GM18909 (cell line): Measurements from ENCODE around the gene CMBL.
"Not testable (repeated sequence)": the region's sequence is repeated elsewhere in the genome, so short reads cannot be mapped to it uniquely, and the experiment has no call there.

Experiments used
- ATAC-seq: cut with Tn5 transposase; IDR thresholded peaks from one replicate; pipeline ENCODE4 v1.9.1; 2021; ENCODE audit warnings: mild to moderate bottlenecking; ENCODE audit not compliant: unreplicated experiment, poor library complexity

CMBL gene

DNA sequence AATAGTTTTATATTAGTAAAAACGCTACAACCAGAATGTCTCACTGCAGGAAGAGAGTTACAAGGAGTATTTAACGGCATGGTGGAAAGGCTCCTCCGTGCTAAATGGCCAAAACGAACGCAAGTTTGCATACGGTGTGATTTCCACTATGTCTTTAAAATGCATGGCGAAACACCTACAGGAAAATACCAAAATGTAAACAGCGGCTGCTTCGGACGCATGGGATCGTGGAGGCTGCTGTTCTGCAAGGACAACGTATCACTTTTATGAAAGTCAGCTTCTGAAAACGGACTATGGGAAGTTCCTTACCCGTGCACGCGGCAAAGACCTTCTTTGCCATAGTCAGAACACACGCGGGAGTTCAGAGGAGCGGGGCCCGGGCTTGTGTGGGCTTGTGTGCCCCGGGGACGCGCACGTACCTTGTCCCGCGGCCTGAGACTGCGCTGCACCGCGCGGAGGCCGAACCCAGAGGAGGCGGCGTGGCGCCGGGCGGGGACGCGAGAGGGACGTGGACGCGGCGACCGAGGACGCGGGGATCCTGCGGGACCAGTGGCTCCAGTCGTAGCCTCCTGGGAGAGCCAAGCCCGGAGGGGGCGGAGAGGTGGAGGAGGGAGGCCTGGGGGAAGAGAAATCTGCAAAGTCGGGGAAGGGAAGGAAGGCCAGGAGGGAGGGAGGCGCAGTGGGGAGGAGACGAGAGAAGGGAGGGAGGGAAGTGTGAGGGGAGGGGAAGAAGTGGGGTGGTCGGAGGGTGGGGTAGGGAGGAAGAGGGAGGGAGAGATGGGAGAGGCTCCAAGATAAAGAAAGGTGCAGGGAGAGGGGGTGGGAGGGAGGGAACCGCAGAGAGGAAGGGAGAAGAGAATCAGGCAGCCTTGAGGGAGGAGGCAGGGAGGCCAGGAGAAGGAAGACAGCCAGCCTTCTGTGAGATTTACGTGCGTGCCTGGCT lies at the start of gene CMBL:
TSS of gene CMBL (minus strand) at position 697 of the 943 bp plus-strand sequence. CDS start 17,140 bp downstream, outside the sequence.
- ATAC-seq, result peak; percentile 86

DNA sequence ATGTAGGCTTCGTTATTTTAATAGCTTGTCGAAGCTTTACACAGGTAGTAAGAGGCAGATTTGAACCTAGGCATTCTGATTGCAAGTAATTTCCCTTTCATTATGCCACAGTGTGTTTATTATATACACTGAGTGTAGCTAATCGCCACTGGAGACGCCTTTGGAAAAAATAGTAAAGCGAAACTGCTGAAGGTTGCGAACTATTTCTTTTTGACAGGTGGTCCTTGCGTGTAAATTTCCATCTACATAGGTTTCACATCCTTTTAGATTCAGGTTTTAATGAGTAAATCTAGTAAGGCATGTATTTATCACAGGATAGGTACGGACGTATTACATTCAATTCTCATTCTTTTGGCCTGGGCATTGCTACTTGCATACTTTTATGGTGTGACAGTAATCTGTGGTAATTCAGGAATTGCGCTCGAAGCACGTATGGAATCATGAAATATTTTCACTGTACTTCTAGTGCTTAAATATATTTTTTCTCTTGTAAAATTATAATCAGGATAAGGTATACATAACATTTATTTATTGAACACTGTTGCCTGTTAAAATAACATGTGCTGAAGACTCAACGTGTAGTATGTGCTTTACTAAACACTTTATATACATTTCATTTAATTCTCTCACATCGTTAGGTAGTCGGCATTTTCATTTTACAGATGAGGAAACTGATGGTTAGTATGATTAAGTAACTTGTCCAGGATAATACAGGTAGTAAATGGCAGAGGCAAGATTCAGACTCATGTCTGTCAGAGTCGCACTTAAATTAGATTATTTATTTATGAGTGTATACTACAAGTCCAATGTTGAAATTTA lies 47.6 kb upstream of the CMBL start:
- ATAC-seq, result peak; percentile 13

DNA sequence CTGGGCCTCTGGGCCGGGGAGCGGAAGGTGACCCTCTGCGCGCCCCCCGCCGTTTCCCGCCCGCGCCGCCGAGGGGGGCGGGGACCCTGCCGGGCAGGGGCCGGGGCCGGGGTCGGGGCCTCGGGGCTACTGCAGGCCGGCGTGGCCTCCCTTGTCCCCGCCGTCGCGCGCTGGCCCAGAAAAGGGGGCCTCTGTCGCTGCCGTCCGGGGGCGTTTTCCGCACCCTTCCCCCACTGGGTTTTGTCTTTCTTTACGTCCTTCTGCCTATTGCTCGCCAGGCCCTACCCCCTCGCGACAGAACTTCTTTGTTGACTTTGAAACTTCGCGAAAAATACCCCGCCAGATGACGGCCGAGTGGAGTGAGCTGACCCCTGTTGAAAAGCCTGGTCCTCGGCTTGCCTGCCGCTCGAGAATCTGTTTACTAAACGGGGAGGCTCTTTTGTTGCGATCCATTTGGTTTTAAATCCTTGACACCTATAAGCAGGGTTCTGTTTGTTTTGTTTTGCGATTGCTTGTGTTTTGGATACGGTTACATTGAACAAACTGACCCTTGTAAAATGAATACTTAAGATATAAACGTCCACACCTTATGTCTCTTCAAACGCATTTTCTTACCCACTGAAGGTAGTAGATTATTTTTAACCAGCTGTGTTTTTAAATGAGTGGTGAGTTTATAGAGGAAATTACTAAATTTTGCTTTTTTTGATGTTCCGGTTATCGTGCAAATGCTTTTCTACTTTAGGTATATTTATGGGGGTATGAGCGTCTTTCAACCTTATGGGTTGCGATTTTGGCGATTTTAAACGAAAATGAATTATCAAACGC lies 46.6 kb upstream of the CMBL start:
- ATAC-seq, result peak; percentile 15

DNA sequence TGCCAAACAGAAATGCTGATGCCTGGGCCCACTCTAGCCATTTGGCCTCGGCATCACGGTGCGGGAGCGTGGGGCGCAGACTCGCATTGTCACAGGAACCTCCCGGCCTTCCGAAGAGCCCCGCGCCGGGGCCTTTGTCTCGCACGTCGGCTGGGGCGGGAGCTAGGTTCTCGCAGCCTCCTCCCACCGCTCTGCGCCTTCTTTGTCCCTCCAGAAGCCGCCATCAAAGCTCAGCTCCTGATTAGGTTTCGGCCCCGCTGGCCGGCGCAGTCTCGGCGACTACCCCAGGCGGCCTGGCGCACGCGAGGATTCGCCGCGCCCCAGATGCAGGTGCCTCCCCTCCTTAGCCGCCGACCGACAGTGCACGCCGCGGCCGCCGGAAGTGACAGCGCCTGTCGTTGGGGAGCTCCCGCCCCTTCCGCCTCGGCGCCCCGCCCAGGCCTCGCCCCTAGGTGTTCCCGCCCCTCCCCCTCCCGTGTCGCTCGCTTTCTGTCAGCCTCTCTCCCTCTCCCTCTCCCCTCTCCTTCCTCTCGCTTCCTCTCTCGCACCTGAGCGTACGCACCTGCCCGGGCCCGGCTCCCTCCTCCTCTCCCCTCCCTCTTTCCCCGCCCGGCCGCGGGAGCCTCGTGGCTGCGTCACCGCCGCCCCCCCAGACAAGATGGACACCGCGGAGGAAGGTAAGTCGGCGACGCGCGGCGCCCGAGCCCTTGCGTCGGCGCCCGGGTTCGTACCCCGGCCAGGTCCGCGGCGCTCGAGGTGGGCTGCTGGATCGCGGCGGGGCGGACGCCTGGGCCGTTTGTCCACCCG lies 45.7 kb upstream of the CMBL start, which contains the start of gene MARCHF6:
TSS of gene MARCHF6 (plus strand) at position 455 of the 807 bp plus-strand sequence. CDS start at position 659, 204 bp downstream.
- peak; percentile 93 for ATAC-seq

DNA sequence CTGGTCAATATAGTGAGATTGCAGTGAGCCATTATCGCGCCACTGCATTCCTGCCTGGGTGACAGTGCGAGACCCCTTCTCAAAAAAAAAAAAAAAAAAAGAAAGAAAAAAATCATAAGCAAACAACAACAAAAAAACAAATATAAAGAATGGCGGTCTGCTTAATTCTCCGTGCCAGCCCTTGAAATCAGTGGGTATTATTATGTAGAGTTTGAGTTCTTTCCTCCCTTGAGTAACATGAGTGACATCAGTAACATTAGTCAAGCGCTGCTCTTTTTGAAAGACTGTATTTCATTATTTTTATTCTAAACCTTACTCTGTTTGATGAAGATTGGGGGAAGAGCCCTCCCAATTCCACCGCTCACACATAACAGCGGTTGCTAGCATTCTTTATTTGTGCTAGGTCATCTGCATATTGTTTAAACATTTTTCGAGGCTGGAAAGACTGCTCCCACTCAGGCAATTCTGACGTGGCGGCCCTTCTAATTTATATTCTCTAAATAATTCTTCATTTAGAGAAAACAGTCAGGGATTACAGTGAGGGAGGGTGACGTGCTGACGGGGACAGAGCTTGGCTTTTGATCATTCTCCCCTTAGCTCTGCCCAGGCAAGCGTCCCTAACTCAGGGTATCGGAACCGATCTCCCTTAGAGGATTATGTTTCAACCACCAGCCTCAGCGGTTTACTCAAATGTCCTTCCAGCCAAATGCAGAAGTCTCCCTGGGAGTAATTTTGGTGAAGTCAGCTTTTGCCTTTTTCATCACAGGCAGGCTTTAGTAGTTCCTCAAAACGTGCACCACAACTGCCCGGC lies 44.9 kb upstream of the CMBL start:
- peak; percentile 22 for ATAC-seq

DNA sequence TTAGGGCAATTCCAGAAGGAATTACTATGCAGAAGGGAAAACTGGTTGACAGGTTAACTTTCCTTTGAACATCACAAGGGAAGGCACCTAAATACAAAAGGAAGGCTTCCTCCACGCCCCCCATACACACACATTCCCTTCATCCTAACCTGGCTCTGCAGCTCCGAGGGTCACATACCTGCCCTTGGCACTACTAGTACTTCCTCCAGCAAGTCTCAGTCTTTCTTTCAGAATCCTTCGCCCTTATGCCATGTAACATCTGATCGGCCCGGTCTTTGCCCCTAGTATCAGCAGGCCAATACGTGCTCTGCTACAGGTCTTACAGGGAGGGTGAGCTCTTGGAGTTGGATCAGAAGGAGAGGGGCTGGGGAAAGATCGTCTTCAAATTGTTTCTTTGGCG lies 44.2 kb upstream of the CMBL start:
- no peak for ATAC-seq

DNA sequence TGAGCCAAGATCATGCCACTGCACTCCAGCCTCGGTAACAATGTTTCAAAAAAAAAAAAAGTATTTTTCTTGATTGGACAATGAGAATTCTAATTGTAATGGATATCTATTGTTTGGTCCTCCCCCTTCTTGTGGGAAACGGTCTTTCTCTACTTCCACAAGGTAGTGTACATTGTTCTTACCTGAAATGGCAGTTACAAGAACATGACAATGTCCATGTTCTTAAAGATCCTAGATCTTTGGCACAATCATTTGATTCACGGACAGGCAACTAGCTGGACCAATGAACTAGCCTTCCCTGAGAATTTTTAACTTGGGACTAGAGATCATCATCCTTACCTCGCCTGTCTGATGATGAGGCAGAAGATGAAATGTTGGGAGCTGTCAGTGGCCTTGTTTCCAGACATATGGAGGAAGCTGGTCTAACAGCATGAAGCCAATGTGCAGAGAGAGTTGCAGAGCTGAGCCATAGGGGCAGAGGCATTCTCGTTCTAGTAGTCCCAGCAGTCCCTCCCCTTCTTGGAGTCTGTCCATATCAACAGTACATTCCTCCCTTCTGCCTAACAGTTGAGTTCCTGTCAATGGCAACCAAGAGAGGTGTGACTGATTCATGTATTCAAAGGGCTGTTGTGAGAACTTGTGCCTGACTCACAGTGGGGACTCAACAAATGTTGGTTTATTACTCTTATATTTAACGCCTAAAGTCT lies 43.6 kb upstream of the CMBL start:
- ATAC-seq, result no peak

DNA sequence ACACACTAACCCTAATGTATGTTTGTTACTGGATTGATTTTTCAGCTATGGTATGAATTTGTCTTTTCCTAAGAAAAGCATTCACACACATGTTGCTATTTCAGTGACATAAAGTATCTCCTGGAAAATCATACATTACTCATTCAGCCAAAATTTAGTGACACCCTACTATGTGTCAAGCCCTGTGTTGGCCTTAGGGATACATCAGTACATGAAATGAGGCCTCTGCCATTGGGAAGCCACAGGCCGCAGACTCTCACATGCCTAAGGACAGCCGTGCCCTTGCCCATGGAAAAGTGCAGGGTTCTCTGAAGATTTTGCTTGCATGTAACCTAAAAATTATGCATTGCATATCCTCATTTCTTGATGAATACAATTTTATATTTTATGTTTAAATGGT lies 40.6 kb upstream of the CMBL start:
- ATAC-seq, result no peak

DNA sequence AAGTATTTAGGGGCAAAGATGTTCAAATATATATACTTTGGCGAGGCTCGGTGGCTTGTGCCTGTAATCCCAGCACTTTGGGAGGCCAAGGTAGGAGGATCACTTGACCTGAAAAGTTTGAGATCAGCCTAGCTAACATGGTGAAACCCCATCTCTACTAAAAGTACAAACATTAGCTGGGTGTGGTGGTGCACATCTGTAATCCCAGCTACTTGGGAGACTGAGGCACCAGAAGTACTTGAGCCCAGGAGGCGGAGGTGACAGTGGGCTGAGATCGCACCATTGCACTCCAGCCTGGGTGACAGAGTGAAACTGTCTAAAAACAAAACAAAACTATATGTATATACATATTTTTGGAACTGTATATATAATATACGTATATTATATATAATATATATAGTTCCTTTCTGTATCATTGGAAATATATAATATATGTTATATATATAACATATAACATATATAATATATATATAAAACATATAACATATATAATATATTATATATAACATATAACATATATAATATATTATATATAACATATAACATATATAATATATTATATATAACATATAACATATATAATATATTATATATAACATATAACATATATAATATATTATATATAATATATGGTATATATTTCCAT lies 36.9 kb upstream of the CMBL start:
- not testable (repeated sequence) for ATAC-seq

DNA sequence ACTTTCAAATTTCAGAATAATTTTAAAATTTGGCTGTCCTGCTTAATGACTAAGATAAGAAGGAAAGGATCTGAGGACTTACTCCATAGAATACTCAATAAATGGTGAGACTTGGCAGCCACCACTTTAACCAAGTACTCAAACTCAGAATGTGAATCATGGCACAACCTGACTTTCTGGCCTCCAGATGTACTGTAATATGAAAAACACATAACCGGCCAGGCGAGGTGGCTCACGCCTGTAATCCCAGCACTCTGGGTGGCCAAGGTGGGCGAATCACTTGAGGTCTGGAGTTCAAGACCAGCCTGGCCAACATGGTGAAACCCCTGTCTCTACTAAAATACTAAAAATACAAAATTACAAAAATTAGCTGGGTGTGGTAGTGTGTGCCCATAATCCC lies 35.8 kb upstream of the CMBL start:
- ATAC-seq, result no peak

DNA sequence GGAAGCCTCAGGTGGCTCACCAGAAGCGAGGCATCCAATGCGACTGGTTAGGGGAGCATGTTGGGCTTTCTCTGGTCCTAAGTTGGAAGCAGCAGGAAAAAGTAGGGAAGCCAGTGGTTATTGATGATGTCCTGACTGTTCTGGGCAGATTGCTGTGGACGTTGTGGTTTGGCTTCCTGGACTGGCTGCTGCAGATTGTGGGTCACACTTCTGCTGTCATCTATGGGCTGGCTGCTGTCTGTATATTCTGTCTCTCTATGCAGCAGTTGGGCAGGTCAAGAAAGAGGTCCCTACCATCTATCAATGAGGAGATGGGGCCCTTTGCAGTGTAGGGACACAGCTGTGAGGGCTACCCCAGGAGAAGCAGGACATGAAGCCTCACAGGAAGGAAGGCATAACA lies 32.3 kb upstream of the CMBL start:
- ATAC-seq, result no peak

DNA sequence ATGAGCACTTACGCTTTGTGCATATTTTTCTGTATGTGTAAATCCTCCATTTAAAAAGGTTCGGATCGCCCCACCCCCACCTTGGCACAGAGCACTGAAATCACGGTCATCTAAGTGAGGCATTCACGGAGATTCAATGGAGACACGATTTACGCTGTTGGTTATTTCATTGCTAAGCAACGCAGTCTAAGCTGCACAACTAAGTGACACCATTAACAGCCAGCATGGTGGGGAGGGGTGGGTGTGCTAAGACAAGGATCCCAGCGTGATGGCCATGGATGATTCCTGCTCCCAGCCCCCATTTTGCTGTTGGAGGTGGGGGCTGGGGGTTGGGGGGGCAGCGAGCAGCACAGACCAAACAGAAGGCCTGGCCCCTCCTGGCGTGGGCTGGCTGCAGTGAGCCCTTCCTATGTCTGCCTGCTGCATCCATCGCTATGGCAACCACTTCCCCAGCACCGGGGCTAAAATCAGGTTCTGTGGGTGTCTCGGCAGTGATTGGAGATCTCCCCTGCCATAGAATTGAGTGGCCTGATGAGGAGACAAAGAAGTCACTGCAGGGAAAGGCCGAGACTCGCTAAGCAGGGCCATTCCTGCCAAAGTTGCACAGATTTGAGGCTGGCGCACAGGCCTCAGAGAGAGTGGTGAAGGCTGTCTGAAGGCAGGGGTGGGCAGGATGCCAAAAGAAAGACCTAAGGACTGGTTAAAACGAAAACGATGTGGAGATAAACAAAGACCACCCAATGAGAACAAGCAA lies 31.5 kb upstream of the CMBL start:
- no peak for ATAC-seq

DNA sequence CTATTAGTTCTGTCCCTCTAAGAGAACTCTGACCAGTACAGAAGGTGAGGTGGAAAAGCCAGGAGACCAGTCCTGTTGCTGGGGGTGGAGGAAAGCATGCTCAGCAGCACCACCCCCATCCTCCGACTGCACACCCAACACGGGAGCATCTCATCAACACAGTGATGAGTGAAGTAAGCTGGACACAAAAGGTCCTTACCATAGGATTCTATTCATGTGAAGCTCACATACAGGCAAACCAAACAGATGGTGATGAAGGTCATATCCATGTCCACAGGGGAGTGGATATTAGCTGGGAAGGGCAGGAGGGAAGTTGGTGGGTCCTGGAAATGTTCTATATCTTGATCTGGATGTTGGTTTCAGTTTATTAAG lies 31.0 kb upstream of the CMBL start:
- ATAC-seq, result no peak

DNA sequence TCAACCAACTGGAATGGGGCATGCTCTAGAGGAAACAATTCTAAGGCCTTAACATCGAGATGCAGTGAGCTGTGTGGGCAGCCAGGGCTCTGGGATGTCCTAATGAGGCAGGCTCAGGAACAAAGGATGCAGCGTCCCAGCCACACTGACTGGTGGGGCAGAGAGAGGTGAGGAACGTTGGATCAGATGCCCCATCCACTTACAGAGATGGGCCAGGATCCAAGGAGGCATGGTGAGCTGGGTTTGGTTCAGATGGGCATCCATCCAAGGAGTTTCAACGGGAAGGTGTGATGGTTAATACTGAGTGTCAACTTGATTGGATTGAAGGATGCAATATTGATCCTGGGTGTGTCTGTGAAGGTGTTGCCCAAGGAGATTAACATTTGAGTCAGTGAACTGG lies 30.3 kb upstream of the CMBL start:
- ATAC-seq, result no peak

DNA sequence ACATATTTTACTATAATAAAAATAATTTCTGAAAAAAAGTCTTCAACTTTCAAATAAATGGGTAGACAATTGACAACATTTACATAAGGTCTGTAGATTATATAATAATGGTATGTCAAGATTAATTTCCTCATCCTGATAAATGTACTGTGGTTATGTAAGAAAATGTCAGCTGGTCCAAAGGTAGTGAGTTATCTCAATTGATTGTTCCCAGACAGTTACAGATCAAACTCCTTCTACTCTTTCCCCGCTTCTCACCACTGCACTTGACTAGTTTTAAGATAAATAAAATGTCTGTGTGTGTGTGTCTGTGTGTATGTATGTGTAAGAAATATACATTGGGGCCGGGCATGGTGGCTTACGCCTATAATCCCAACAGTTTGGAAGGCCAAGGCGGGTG lies 29.4 kb upstream of the CMBL start:
- ATAC-seq, result no peak

DNA sequence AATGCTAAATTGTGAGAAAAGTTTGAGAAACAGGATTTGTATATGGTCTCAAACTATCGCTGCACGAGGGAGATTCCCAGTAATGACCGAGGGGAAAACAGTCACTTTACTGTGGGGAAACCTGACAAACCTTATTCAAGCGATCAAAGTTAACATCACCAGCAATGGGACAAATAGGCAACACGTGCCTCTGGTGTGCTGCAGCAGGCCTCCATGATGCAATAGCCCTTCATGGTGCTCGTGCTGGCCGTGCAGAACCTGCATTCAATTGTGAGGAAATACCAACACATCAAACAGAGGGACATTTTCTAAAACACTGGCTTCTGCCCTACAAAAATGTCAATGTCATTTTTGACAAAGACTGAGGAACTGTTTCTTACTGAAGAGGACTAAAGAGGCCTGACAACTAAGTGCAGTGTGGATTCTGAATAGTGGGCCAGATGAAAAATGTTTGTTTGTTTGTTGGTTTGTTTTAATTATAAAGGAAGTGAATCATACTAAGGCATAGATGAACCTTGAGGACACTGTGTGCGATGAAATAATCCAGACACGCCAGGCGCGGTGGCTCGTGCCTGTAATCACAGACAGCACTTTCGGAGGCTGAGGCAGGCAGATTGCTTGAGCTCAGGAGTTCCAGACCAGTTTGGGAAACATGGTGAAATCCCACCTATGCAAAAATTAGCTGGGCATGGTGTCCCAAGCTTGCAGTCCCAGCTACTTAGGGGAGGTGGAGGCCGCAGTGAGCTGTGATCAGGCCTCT lies 28.2 kb upstream of the CMBL start:
- no peak for ATAC-seq
